HepG2 (cell line): ENCODE results near the gene PSAP. TPM values are rescaled to one million over a fixed set of nuclear protein-coding genes. Genes with fewer than 3 reads are reported as not detected.

ENCODE experiments used
- ARID2 ChIP-seq: sonication (generic); formaldehyde crosslinking; IDR thresholded peaks from 2 replicates; pipeline ENCODE4 v1.8.1; 2022; ENCODE audit warnings: mild to moderate bottlenecking, missing genetic modification reagents, borderline replicate concordance
- CHD4 ChIP-seq: fragments of 200-600 bp; sonication (generic); IDR thresholded peaks from 2 replicates; pipeline ENCODE4 v1.7.0; 2017; ENCODE audit warnings: mild to moderate bottlenecking, low read length, borderline replicate concordance
- GATAD2A ChIP-seq: IDR thresholded peaks from 2 replicates; pipeline ENCODE4 v1.6.1; 2016
- HNF4A ChIP-seq: sonication (generic); formaldehyde crosslinking; IDR thresholded peaks from 2 replicates; pipeline ENCODE4 v1.4.0; 2020; ENCODE audit warnings: missing genetic modification reagents
- JUNB ChIP-seq: sonication (generic); formaldehyde crosslinking; IDR thresholded peaks from 2 replicates; pipeline ENCODE4 v1.8.0; 2022; ENCODE audit warnings: missing genetic modification reagents, mild to moderate bottlenecking, borderline replicate concordance
- MZF1 ChIP-seq: sonication (generic); formaldehyde crosslinking; IDR thresholded peaks from 2 replicates; pipeline ENCODE4 v1.8.1; 2023; ENCODE audit warnings: mild to moderate bottlenecking, missing genetic modification reagents, borderline replicate concordance
- NFIC ChIP-seq: IDR thresholded peaks from 2 replicates; pipeline ENCODE4 v1.6.1; 2012; ENCODE audit warnings: mild to moderate bottlenecking, low read length, inconsistent platforms
- PTBP1 ChIP-seq: fragments of 200-400 bp; formaldehyde crosslinking; IDR thresholded peaks from 2 replicates; pipeline ENCODE4 v1.6.1; 2018; ENCODE audit warnings: low read length, low read depth; ENCODE audit not compliant: poor library complexity, severe bottlenecking
- SALL2 ChIP-seq: sonication (generic); formaldehyde crosslinking; IDR thresholded peaks from 2 replicates; pipeline ENCODE4 v1.8.1; 2023; ENCODE audit warnings: mild to moderate bottlenecking, missing genetic modification reagents, inconsistent platforms
- SP4 ChIP-seq: sonication (generic); formaldehyde crosslinking; IDR thresholded peaks from 2 replicates; pipeline ENCODE4 v1.8.1; 2023; ENCODE audit warnings: mild to moderate bottlenecking, missing genetic modification reagents
- SSRP1 ChIP-seq: IDR thresholded peaks from 2 replicates; pipeline ENCODE4 v1.6.1; 2016; ENCODE audit warnings: control low read depth
- TBX2 ChIP-seq: sonication (generic); formaldehyde crosslinking; IDR thresholded peaks from 2 replicates; pipeline ENCODE4 v1.5.0; 2020; ENCODE audit warnings: missing genetic modification reagents, mild to moderate bottlenecking, borderline replicate concordance
- ZNF367 ChIP-seq: sonication (generic); formaldehyde crosslinking; IDR thresholded peaks from 2 replicates; pipeline ENCODE4 v1.4.0; 2020; ENCODE audit warnings: missing genetic modification reagents, borderline replicate concordance
- ZNF550 ChIP-seq: sonication (generic); formaldehyde crosslinking; IDR thresholded peaks from 2 replicates; pipeline ENCODE4 v1.4.0; 2020; ENCODE audit warnings: mild to moderate bottlenecking, missing genetic modification reagents, borderline replicate concordance
- ZNF746 ChIP-seq: sonication (generic); formaldehyde crosslinking; IDR thresholded peaks from 2 replicates; pipeline ENCODE4 v1.8.0; 2022; ENCODE audit warnings: mild to moderate bottlenecking, missing genetic modification reagents
- ZNF777 ChIP-seq: sonication (generic); formaldehyde crosslinking; IDR thresholded peaks from 2 replicates; pipeline ENCODE4 v1.4.0; 2020; ENCODE audit warnings: missing genetic modification reagents
- polyA plus RNA-seq, 8 experiments: library from polyadenylated mRNA; depleted of rRNA in 3 of 8; stranded (reverse) in 7 of 8; unstranded in 1 of 8; fragments of >200 nt; fragmentation: Illumina TruSeq in 4 of 8; extraction: Trizol in 4 of 8; gene quantifications; 2 replicates each; pipeline versions ENCODE4 v1.2.1 to v1.2.3, GENCODE V29; 2011 to 2016; ENCODE audit warnings: low read depth in 4 of 8, missing spikeins in 1 of 8, mixed read lengths in 1 of 8; ENCODE audit not compliant: insufficient read depth in 1 of 8
- total RNA-seq, 5 experiments: library from RNA; depleted of rRNA; stranded (reverse); fragments of >200 nt; fragmentation: Illumina TruSeq; extraction: Trizol; gene quantifications; 2 replicates each; pipeline ENCODE4 v1.2.3, GENCODE V29; 2016; ENCODE audit warnings: low read depth in 1 of 5
- TF ChIP-seq, protein P1 (sequence below): sonication (generic); formaldehyde crosslinking; conservative IDR thresholded peaks from 2 replicates; pipeline ENCODE4 v1.4.0; 2020; ENCODE audit warnings: mild to moderate bottlenecking, missing genetic modification reagents, moderate library complexity
- TF ChIP-seq, protein P2 (sequence below): sonication (generic); formaldehyde crosslinking; IDR thresholded peaks from 2 replicates; pipeline ENCODE4 v1.4.0; 2020; ENCODE audit warnings: mild to moderate bottlenecking, missing genetic modification reagents, borderline replicate concordance
- TF ChIP-seq, protein P3 (sequence below): sonication (generic); formaldehyde crosslinking; IDR thresholded peaks from 2 replicates; pipeline ENCODE4 v1.4.0; 2020; ENCODE audit warnings: missing genetic modification reagents

The PSAP gene
- total and polyA plus RNA-seq, 2 of the 13 experiments (the other 11 are each of a cell fraction or from before 2014, with no cell fraction given), result 323 to 643 TPM

DNA sequence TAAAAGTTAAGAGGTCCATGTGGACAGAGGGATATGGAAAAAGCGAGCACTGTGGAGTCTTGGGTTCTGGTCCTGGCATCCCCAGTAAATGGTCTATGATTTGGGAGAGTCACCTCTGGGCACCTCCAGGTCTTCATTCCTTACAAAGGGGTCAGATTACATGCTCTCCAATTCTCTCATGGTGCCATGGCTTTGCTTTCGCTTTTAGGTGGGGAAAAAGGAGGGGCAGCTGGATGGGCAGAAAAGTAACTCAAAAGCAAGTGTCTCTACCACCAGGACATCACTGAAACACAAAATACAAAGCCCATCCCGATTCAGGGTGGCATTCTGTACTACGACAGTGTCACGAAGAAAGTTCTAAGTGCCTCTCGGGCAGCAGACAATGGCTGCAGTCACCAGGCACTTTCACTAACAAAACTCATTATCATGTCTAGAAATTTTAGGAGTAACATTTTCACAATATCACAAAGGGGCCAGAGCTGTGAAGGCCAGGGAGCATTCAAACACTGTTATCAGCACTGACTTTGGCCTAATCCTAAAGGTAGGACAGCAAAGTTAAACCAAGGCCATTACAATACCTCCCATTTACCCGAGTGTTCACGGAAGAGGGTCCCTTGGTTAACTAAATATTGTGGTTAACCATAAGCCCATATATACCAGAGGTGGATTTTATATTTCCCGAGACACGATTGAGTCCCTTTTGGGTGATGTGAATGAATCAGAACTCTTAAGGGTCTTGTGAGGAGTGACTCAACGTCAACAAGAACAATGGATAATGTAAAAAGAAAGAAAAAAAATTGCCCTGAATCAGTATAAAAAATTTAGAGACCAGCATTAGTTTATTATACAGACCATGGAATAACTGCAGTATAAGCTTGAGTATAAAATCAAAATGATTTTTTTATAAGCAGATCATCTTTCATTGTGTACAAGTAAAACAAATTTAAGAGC lies 2.5 kb downstream of the PSAP start (continued):
- TF ChIP-seq, protein P1, sequence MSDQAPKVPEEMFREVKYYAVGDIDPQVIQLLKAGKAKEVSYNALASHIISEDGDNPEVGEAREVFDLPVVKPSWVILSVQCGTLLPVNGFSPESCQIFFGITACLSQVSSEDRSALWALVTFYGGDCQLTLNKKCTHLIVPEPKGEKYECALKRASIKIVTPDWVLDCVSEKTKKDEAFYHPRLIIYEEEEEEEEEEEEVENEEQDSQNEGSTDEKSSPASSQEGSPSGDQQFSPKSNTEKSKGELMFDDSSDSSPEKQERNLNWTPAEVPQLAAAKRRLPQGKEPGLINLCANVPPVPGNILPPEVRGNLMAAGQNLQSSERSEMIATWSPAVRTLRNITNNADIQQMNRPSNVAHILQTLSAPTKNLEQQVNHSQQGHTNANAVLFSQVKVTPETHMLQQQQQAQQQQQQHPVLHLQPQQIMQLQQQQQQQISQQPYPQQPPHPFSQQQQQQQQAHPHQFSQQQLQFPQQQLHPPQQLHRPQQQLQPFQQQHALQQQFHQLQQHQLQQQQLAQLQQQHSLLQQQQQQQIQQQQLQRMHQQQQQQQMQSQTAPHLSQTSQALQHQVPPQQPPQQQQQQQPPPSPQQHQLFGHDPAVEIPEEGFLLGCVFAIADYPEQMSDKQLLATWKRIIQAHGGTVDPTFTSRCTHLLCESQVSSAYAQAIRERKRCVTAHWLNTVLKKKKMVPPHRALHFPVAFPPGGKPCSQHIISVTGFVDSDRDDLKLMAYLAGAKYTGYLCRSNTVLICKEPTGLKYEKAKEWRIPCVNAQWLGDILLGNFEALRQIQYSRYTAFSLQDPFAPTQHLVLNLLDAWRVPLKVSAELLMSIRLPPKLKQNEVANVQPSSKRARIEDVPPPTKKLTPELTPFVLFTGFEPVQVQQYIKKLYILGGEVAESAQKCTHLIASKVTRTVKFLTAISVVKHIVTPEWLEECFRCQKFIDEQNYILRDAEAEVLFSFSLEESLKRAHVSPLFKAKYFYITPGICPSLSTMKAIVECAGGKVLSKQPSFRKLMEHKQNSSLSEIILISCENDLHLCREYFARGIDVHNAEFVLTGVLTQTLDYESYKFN (CRISPR knock-in tag), result 0 out of 2 replicates have a peak, but pooled peaks have one; percentile 24
- no peak for TF ChIP-seq NFIC
- TF ChIP-seq, protein P2, sequence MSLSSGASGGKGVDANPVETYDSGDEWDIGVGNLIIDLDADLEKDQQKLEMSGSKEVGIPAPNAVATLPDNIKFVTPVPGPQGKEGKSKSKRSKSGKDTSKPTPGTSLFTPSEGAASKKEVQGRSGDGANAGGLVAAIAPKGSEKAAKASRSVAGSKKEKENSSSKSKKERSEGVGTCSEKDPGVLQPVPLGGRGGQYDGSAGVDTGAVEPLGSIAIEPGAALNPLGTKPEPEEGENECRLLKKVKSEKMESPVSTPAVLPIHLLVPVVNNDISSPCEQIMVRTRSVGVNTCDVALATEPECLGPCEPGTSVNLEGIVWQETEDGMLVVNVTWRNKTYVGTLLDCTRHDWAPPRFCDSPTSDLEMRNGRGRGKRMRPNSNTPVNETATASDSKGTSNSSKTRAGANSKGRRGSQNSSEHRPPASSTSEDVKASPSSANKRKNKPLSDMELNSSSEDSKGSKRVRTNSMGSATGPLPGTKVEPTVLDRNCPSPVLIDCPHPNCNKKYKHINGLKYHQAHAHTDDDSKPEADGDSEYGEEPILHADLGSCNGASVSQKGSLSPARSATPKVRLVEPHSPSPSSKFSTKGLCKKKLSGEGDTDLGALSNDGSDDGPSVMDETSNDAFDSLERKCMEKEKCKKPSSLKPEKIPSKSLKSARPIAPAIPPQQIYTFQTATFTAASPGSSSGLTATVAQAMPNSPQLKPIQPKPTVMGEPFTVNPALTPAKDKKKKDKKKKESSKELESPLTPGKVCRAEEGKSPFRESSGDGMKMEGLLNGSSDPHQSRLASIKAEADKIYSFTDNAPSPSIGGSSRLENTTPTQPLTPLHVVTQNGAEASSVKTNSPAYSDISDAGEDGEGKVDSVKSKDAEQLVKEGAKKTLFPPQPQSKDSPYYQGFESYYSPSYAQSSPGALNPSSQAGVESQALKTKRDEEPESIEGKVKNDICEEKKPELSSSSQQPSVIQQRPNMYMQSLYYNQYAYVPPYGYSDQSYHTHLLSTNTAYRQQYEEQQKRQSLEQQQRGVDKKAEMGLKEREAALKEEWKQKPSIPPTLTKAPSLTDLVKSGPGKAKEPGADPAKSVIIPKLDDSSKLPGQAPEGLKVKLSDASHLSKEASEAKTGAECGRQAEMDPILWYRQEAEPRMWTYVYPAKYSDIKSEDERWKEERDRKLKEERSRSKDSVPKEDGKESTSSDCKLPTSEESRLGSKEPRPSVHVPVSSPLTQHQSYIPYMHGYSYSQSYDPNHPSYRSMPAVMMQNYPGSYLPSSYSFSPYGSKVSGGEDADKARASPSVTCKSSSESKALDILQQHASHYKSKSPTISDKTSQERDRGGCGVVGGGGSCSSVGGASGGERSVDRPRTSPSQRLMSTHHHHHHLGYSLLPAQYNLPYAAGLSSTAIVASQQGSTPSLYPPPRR (CRISPR knock-in tag), result no peak
- no peak for TF ChIP-seq ZNF777 (CRISPR knock-in tag)
- TF ChIP-seq TBX2, result peak; percentile 44; the same call in 1 of the 2 replicates
- no peak for TF ChIP-seq ZNF550 (CRISPR knock-in tag)
- TF ChIP-seq SP4 (CRISPR knock-in tag), result no peak
- peak; percentile 65; the same call in 1 of the 2 replicates for TF ChIP-seq SALL2 (CRISPR knock-in tag)
- TF ChIP-seq HNF4A (CRISPR knock-in tag), result peak; percentile 49
- TF ChIP-seq CHD4, result no peak
- TF ChIP-seq MZF1 (CRISPR knock-in tag), result no peak
- TF ChIP-seq, protein P3, sequence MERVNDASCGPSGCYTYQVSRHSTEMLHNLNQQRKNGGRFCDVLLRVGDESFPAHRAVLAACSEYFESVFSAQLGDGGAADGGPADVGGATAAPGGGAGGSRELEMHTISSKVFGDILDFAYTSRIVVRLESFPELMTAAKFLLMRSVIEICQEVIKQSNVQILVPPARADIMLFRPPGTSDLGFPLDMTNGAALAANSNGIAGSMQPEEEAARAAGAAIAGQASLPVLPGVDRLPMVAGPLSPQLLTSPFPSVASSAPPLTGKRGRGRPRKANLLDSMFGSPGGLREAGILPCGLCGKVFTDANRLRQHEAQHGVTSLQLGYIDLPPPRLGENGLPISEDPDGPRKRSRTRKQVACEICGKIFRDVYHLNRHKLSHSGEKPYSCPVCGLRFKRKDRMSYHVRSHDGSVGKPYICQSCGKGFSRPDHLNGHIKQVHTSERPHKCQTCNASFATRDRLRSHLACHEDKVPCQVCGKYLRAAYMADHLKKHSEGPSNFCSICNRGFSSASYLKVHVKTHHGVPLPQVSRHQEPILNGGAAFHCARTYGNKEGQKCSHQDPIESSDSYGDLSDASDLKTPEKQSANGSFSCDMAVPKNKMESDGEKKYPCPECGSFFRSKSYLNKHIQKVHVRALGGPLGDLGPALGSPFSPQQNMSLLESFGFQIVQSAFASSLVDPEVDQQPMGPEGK (CRISPR knock-in tag), result peak; percentile 23; the same call in 1 of the 2 replicates
- TF ChIP-seq PTBP1, result no peak
- TF ChIP-seq ZNF367 (CRISPR knock-in tag), result no peak
- TF ChIP-seq JUNB (CRISPR knock-in tag), result no peak
- no peak for TF ChIP-seq ZNF746 (CRISPR knock-in tag)
- TF ChIP-seq SSRP1 (CRISPR knock-in tag), result no peak
- no peak for TF ChIP-seq GATAD2A
- TF ChIP-seq ARID2 (CRISPR knock-in tag), result no peak
